HCT116 (cell line): ENCODE results near the gene GK. TPM values are rescaled to one million over a fixed set of nuclear protein-coding genes. Genes with fewer than 3 reads are reported as not detected.

Source experiments
- ATAC-seq: fragments of 200-7000 bp; cut with Tn5 transposase; 2 replicates; pipeline ENCODE4 v1.9.1; 2020; ENCODE audit warnings: mild to moderate bottlenecking, moderate library complexity
- BruUV-seq: library from RNA; stranded (reverse); fragments of 400-500 nt; replicated peaks from 2 replicates; lab custom pipeline; 2021; lab: Mats Ljungman, UMichigan
- CTCF ChIA-PET: fragments of 300-600 bp; sonication (Branson Sonifier 250); formaldehyde crosslinking; loops from one replicate; lab custom pipeline; 2021; ENCODE audit warnings: antibody characterized with exemption; lab: Charles Lee
- POLR2A ChIA-PET: fragments of 300-600, 350-600 bp; sonication (Branson Sonifier 250); formaldehyde crosslinking; loops from one replicate; lab custom pipeline; 2021; ENCODE audit warnings: antibody characterized with exemption; lab: Charles Lee
- RAD21 ChIA-PET, 2 experiments: fragments of 300-600 bp; sonication (Branson Sonifier 250); formaldehyde crosslinking; loops; one replicate each; lab custom pipeline; 2023; ENCODE audit warnings: low total read pairs in 2 of 2; ENCODE audit not compliant: uncharacterized antibody in 2 of 2, unreplicated experiment in 2 of 2, low non-redundant PET in 1 of 2; lab: Charles Lee
- DNase-seq: peaks from one replicate; pipeline ENCODE4 v3.0.0-alpha.2; 2010; ENCODE audit warnings: low read depth, low spot score
- H2AFZ ChIP-seq: fragments of 200-600 bp; shearing (Covaris generic), sonication (generic); 2 replicates; pipeline ENCODE4 v1.6.1; 2017; ENCODE audit warnings: low read depth, mixed run types, mixed read lengths, antibody characterized with exemption, low read length; ENCODE audit not compliant: poor library complexity, severe bottlenecking
- H3K27ac ChIP-seq: 2 replicates; pipeline ENCODE4 v1.5.1; 2012; ENCODE audit warnings: low read depth, low read length
- H3K27me3 ChIP-seq: fragments of 200-600 bp; sonication (generic); 2 replicates; pipeline ENCODE4 v1.6.1; 2016; ENCODE audit warnings: mixed run types, low read length, mixed read lengths; ENCODE audit not compliant: insufficient read depth
- H3K36me3 ChIP-seq, 2 experiments: fragments of 200-500 bp in 1 of 2; fragments of 200-600 bp in 1 of 2; sonication (Bioruptor generic) in 1 of 2; sonication (generic) in 1 of 2; 2 replicates each; pipeline versions ENCODE4 v1.5.1 to v1.6.1; 2014 to 2016; ENCODE audit warnings: low read length in 2 of 2, inconsistent platforms in 1 of 2, mixed read lengths in 1 of 2, mixed run types in 1 of 2; ENCODE audit not compliant: insufficient read depth in 2 of 2, control insufficient read depth in 1 of 2
- H3K4me1 ChIP-seq, 2 experiments: fragments of 200-600 bp in 1 of 2; sonication (generic) in 1 of 2; 2 replicates each; pipeline versions ENCODE4 v1.5.1 to v1.6.1; 2012 to 2017; ENCODE audit warnings: low read length in 2 of 2, inconsistent platforms in 1 of 2, mild to moderate bottlenecking in 1 of 2, mixed read lengths in 1 of 2, mixed run types in 1 of 2, moderate library complexity in 1 of 2; ENCODE audit not compliant: insufficient read depth in 2 of 2, control insufficient read depth in 1 of 2
- H3K4me2 ChIP-seq: fragments of 200-600 bp; sonication (generic); 2 replicates; pipeline ENCODE4 v1.6.1; 2017; ENCODE audit warnings: mixed run types, low read length, mixed read lengths
- H3K4me3 ChIP-seq, 2 experiments: fragments of 200-600 bp in 1 of 2; sonication (generic) in 1 of 2; replicated peaks in 1 of 2; 2 replicates each; pipeline ENCODE4 v1.5.1; 2011 to 2016; ENCODE audit warnings: low read length in 2 of 2, control low read depth in 1 of 2, low read depth in 1 of 2, mild to moderate bottlenecking in 1 of 2, mixed read lengths in 1 of 2, mixed run types in 1 of 2
- H3K79me2 ChIP-seq: fragments of 200-600 bp; sonication (generic); 2 replicates; pipeline ENCODE4 v1.6.1; 2017; ENCODE audit warnings: mild to moderate bottlenecking, mixed run types, low read length, moderate library complexity, mixed read lengths; ENCODE audit not compliant: insufficient read depth
- H3K9ac ChIP-seq: fragments of 200-600 bp; sonication (generic); 2 replicates; pipeline ENCODE4 v1.6.1; 2016; ENCODE audit warnings: low read length, mixed read lengths
- H3K9me2 ChIP-seq: fragments of 200-600 bp; sonication (generic), shearing (Covaris generic); 2 replicates; pipeline ENCODE4 v1.6.1; 2017; ENCODE audit warnings: mixed run types, mild to moderate bottlenecking, moderate library complexity; ENCODE audit not compliant: insufficient read depth
- H3K9me3 ChIP-seq, 2 experiments: fragments of 200-500 bp in 1 of 2; fragments of 200-600 bp in 1 of 2; sonication (Bioruptor generic) in 1 of 2; sonication (generic) in 1 of 2; 2 replicates each; pipeline ENCODE4 v1.6.1; 2014 to 2017; ENCODE audit warnings: low read length in 2 of 2, mixed read lengths in 2 of 2, inconsistent platforms in 1 of 2, low read depth in 1 of 2, mild to moderate bottlenecking in 1 of 2, mixed run types in 1 of 2, moderate library complexity in 1 of 2; ENCODE audit not compliant: control insufficient read depth in 1 of 2, insufficient read depth in 1 of 2
- H4K20me1 ChIP-seq: fragments of 200-600 bp; sonication (generic), shearing (Covaris generic); 2 replicates; pipeline ENCODE4 v1.6.1; 2017; ENCODE audit warnings: mixed run types, mild to moderate bottlenecking, moderate library complexity; ENCODE audit not compliant: insufficient read depth
- CEBPB ChIP-seq: IDR thresholded peaks from 2 replicates; pipeline ENCODE4 v1.6.1; 2012; ENCODE audit warnings: low read depth
- CTCF ChIP-seq, 3 experiments: fragments of 200-600 bp in 1 of 3; sonication (generic) in 1 of 3; IDR thresholded peaks in 2 of 3; conservative IDR thresholded peaks in 1 of 3; 2 replicates each; pipeline ENCODE4 v1.5.1; 2012 to 2017; ENCODE audit warnings: low read depth in 2 of 3, low read length in 2 of 3, antibody characterized with exemption in 1 of 3, borderline replicate concordance in 1 of 3, control low read depth in 1 of 3, mild to moderate bottlenecking in 1 of 3, mixed read lengths in 1 of 3, mixed run types in 1 of 3, moderate library complexity in 1 of 3; ENCODE audit not compliant: insufficient read depth in 1 of 3
- EGR1 ChIP-seq: IDR thresholded peaks from 2 replicates; pipeline ENCODE4 v1.6.1; 2012; ENCODE audit warnings: low read depth
- ELF1 ChIP-seq: IDR thresholded peaks from 2 replicates; pipeline ENCODE4 v1.6.1; 2012; ENCODE audit warnings: low read depth, borderline replicate concordance
- EZH2phosphoT487 ChIP-seq: fragments of 200-600 bp; IDR thresholded peaks from 2 replicates; pipeline ENCODE4 v1.6.1; 2018; ENCODE audit warnings: antibody characterized with exemption, borderline replicate concordance
- MAX ChIP-seq: IDR thresholded peaks from 2 replicates; pipeline ENCODE4 v1.6.1; 2012
- POLR2AphosphoS5 ChIP-seq: IDR thresholded peaks from 2 replicates; pipeline ENCODE4 v1.6.1; 2011; ENCODE audit warnings: mild to moderate bottlenecking, low read depth, low read length, moderate library complexity
- SRF ChIP-seq: IDR thresholded peaks from 2 replicates; pipeline ENCODE4 v1.6.1; 2012; ENCODE audit warnings: low read depth
- TCF7L2 ChIP-seq: IDR thresholded peaks from 2 replicates; pipeline ENCODE4 v1.7.0; 2011; ENCODE audit warnings: borderline replicate concordance, inconsistent platforms; ENCODE audit not compliant: insufficient read depth, insufficient read length; ENCODE audit errors: extremely low read depth
- YY1 ChIP-seq: IDR thresholded peaks from 2 replicates; pipeline ENCODE4 v1.6.1; 2011; ENCODE audit warnings: low read length, low read depth, moderate library complexity, mild to moderate bottlenecking; ENCODE audit not compliant: insufficient replicate concordance; ENCODE audit errors: extremely low read depth
- ZFX ChIP-seq: fragments of 450-650 bp; IDR thresholded peaks from 2 replicates; pipeline ENCODE4 v1.6.1; 2017
- ZNF274 ChIP-seq: fragments of 200-500 bp; sonication (Bioruptor generic); IDR thresholded peaks from 2 replicates; pipeline ENCODE4 v1.6.1; 2014; ENCODE audit warnings: mild to moderate bottlenecking, low read depth, low read length, inconsistent platforms
- intact Hi-C: fragments of 100-400 bp; cut with micrococcal nuclease; formaldehyde crosslinking; loops from 2 replicates; pipeline ENCODE4 v1.10.0; 2022
- total RNA-seq: library from RNA; stranded (reverse); gene quantifications from one replicate; pipeline ENCODE4 v1.2.1, GENCODE V29; 2021; ENCODE audit not compliant: unreplicated experiment
- TF ChIP-seq, protein P1 (sequence below): IDR thresholded peaks from 2 replicates; pipeline ENCODE4 v1.6.1; 2012
- TF ChIP-seq, protein P2 (sequence below): IDR thresholded peaks from 2 replicates; pipeline ENCODE4 v1.6.1; 2012; ENCODE audit warnings: low read depth

GK gene
- total RNA-seq, 1 experiment from 2014 or later: 4.3 TPM

- Histone ChIP-seq H3K27ac (no peak overlapping the region), H3K9me2 (no peaks in the 10 kb centered on the region), H3K9me3 (no peaks in the 10 kb centered on the region)
- no peak for DNase-seq
- TF ChIP-seq YY1: no peak
- TF ChIP-seq ZNF274: no peak
- TF ChIP-seq, protein P1, sequence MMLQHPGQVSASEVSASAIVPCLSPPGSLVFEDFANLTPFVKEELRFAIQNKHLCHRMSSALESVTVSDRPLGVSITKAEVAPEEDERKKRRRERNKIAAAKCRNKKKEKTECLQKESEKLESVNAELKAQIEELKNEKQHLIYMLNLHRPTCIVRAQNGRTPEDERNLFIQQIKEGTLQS: no peak
- TF ChIP-seq POLR2AphosphoS5: no peak
- TF ChIP-seq ZFX: no peak
- TF ChIP-seq, protein P2, sequence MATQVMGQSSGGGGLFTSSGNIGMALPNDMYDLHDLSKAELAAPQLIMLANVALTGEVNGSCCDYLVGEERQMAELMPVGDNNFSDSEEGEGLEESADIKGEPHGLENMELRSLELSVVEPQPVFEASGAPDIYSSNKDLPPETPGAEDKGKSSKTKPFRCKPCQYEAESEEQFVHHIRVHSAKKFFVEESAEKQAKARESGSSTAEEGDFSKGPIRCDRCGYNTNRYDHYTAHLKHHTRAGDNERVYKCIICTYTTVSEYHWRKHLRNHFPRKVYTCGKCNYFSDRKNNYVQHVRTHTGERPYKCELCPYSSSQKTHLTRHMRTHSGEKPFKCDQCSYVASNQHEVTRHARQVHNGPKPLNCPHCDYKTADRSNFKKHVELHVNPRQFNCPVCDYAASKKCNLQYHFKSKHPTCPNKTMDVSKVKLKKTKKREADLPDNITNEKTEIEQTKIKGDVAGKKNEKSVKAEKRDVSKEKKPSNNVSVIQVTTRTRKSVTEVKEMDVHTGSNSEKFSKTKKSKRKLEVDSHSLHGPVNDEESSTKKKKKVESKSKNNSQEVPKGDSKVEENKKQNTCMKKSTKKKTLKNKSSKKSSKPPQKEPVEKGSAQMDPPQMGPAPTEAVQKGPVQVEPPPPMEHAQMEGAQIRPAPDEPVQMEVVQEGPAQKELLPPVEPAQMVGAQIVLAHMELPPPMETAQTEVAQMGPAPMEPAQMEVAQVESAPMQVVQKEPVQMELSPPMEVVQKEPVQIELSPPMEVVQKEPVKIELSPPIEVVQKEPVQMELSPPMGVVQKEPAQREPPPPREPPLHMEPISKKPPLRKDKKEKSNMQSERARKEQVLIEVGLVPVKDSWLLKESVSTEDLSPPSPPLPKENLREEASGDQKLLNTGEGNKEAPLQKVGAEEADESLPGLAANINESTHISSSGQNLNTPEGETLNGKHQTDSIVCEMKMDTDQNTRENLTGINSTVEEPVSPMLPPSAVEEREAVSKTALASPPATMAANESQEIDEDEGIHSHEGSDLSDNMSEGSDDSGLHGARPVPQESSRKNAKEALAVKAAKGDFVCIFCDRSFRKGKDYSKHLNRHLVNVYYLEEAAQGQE: no peak
- no peak for TF ChIP-seq ELF1
- TF ChIP-seq EGR1: no peak
- TF ChIP-seq EZH2phosphoT487: no peak
- no peak for TF ChIP-seq TCF7L2
- TF ChIP-seq MAX: no peak
- no peak for TF ChIP-seq SRF
- TF ChIP-seq CTCF (IDR thresholded peaks at IDR 0.05 in 2 of 3, conservative IDR thresholded peaks at IDR 0.05 in 1 of 3; ENCODE audit: borderline replicate concordance in 1 of 3, insufficient read depth in 1 of 3, low read depth in 2 of 3, low read length in 2 of 3): no peak
- TF ChIP-seq CEBPB: no peak
- TF ChIP-seq, all 23 proteins: peak for 0
- no peak overlapping the region for H2AFZ ChIP-seq
- CTCF ChIA-PET: no interaction called here
- H3K4me1 ChIP-seq: no peaks in the 10 kb centered on the region
- H3K79me2 ChIP-seq: no peaks in the 10 kb centered on the region
- RAD21 ChIA-PET: no interaction called here
- H3K4me2 ChIP-seq: no peak overlapping the region
- no peaks in the 10 kb centered on the region for H4K20me1 ChIP-seq
- ATAC-seq: no peak
- BruUV-seq: no TSS peak
- no peaks in the 10 kb centered on the region for H3K27me3 ChIP-seq
- intact Hi-C loops: no loop called here
- no peak overlapping the region for H3K9ac ChIP-seq
- POLR2A ChIA-PET: no interaction called here
- H3K36me3 ChIP-seq: no peaks in the 10 kb centered on the region
- no peak overlapping the region for H3K4me3 ChIP-seq
These were observed 88.3 kb downstream of the GK start for GRCh38 chrX:30741545-30741944.
